Tibial nerve (tissue), 4 donors: ENCODE measurements around the gene RNF123.

ENCODE experiments used
- CTCF ChIP-seq, 5 experiments: fragments of 200-600 bp in 3 of 5; fragments of 450-650 bp in 2 of 5; sonication (generic) in 3 of 5; IDR thresholded peaks; one replicate each; pipeline ENCODE4 v1.5.1; 2016 to 2019; ENCODE audit warnings: antibody characterized with exemption in 5 of 5, mild to moderate bottlenecking in 3 of 5, moderate library complexity in 2 of 5
- EP300 ChIP-seq, 2 donors: sonication (generic); formaldehyde crosslinking; IDR thresholded peaks; one replicate each; pipeline ENCODE4 v1.6.1; 2017; ENCODE audit warnings: antibody characterized with exemption in 2 of 2, mild to moderate bottlenecking in 1 of 2
- POLR2A ChIP-seq, 2 donors: fragments of 450-650 bp; IDR thresholded peaks; one replicate each; pipeline ENCODE4 v1.6.1; 2017; ENCODE audit warnings: antibody characterized with exemption in 2 of 2, mild to moderate bottlenecking in 2 of 2, moderate library complexity in 2 of 2

- TF ChIP-seq CTCF (IDR thresholded peaks at IDR 0.05) (no peak), EP300 (IDR thresholded peaks at IDR 0.05) (no peak), POLR2A (IDR thresholded peaks at IDR 0.05) (no peak)
Observed at GRCh38 chr3:49769286-49769915, 80.0 kb downstream of the RNF123 start.
